Prostate gland (tissue), 2 donors: Measurements from ENCODE around the gene SLC4A1AP. TPM values are rescaled to one million over a fixed set of nuclear protein-coding genes. Genes with fewer than 3 reads are reported as not detected.

Experiments
- DNase-seq: peaks from one replicate; pipeline ENCODE4 v3.0.0-alpha.2; 2019; ENCODE audit warnings: low spot score
- H3K27ac ChIP-seq, 2 donors: fragments of 200-600 bp; sonication (generic); 2 replicates each; pipeline ENCODE4 v1.5.1; 2017 to 2019
- H3K27me3 ChIP-seq: fragments of 200-600 bp; sonication (generic); replicated peaks from 2 replicates; pipeline ENCODE4 v1.5.1; 2019; ENCODE audit not compliant: insufficient read depth
- H3K36me3 ChIP-seq, 2 donors: fragments of 200-600 bp; sonication (generic); 1 replicate in 1 of 2; 2 replicates in 1 of 2; pipeline versions ENCODE4 v1.5.1 to v1.8.1; 2017 to 2019
- H3K4me1 ChIP-seq: fragments of 200-600 bp; sonication (generic); replicated peaks from 2 replicates; pipeline ENCODE4 v1.5.1; 2019
- H3K4me3 ChIP-seq, 2 donors: fragments of 200-600 bp; sonication (generic); 2 replicates each; pipeline ENCODE4 v1.5.1; 2017 to 2019
- H3K9me3 ChIP-seq: fragments of 200-600 bp; sonication (generic); 2 replicates; pipeline ENCODE4 v1.5.1; 2017
- POLR2A ChIP-seq: fragments of 450-650 bp; IDR thresholded peaks from one replicate; pipeline ENCODE4 v1.6.1; 2016; ENCODE audit warnings: antibody characterized with exemption, mild to moderate bottlenecking
- POLR2AphosphoS5 ChIP-seq: sonication (generic); formaldehyde crosslinking; IDR thresholded peaks from one replicate; pipeline ENCODE4 v1.6.1; 2017; ENCODE audit warnings: antibody characterized with exemption
- WGBS: methylation state at CpG from one replicate; pipeline ENCODE4 v1.1.5; 2018; 5-methylcytosine and 5-hydroxymethylcytosine counted together
- intact Hi-C: fragments of 100-400 bp; cut with DNase I; formaldehyde crosslinking; loops from one replicate; pipeline ENCODE4 v1.14.2; 2022
- total RNA-seq, 2 donors: library from RNA; depleted of rRNA; stranded (reverse); fragments of >200 nt; gene quantifications; one replicate each; pipeline ENCODE4 v1.1.0, GENCODE V29; 2016
- TF ChIP-seq, protein P1 (sequence below), 4 experiments: fragments of 200-600 bp in 2 of 4; fragments of 450-650 bp in 2 of 4; sonication (generic) in 2 of 4; IDR thresholded peaks; 1 replicate in 3 of 4; 2 replicates in 1 of 4; pipeline ENCODE4 v1.5.1; 2016 to 2019; ENCODE audit warnings: antibody characterized with exemption in 4 of 4, mild to moderate bottlenecking in 2 of 4, moderate library complexity in 2 of 4

The SLC4A1AP gene, protein sequence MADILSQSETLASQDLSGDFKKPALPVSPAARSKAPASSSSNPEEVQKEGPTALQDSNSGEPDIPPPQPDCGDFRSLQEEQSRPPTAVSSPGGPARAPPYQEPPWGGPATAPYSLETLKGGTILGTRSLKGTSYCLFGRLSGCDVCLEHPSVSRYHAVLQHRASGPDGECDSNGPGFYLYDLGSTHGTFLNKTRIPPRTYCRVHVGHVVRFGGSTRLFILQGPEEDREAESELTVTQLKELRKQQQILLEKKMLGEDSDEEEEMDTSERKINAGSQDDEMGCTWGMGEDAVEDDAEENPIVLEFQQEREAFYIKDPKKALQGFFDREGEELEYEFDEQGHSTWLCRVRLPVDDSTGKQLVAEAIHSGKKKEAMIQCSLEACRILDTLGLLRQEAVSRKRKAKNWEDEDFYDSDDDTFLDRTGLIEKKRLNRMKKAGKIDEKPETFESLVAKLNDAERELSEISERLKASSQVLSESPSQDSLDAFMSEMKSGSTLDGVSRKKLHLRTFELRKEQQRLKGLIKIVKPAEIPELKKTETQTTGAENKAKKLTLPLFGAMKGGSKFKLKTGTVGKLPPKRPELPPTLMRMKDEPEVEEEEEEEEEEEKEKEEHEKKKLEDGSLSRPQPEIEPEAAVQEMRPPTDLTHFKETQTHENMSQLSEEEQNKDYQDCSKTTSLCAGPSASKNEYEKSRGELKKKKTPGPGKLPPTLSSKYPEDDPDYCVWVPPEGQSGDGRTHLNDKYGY
- 10 to 100 TPM; 19.8 to 37.9 TPM for total RNA-seq

DNA sequence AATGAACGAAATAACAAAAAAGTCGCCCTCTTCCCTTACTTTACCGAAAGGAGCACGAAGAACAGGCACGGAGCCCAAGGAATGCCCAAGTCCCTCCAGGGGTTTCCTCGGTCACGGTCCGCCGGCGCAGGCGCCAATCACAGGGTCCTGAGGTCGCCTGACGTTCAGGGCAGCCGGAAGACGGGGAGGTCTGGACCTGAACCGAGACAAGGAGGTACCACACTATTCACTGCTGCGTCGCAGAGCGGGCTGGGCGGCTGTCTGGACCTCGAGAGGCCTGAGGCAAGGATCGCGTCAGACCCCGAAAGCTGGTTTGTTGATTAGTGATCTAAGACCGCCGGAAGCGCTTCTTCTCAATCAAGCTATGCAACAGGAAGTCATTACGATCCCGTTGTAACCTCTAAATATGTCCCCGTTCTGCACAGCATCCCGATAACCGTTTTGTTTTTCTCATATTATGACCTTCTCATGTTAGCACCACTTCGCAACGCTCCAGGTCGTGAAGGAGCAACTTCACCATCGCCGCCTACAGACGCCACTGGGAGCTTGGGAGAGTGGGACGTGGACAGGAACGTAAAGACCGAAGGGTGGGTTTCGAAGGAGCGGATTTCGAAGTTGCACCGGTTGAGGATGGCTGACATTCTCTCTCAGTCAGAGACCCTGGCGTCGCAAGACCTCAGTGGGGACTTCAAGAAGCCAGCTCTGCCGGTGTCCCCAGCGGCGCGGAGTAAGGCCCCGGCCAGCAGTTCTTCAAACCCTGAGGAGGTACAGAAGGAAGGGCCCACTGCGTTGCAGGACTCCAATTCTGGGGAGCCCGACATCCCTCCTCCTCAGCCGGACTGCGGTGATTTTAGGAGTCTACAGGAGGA, at the start of gene SLC4A1AP, which contains the start of gene SUPT7L:
TSS of gene SLC4A1AP (plus strand) at position 605 of the 869 bp plus-strand sequence. CDS start at position 631, 26 bp downstream.
TSS of gene SUPT7L (minus strand) at position 330 of the 869 bp plus-strand sequence. CDS start 1,422 bp downstream, outside the sequence.
- under 1% methylated on average over 52 of the region's 56 CpGs for WGBS
- no peaks in the 10 kb centered on the region for H3K27me3 ChIP-seq
- peak; percentile 60 for DNase-seq
- H3K27ac ChIP-seq = peak within 1 kb of the TSS; percentile 86 to 93
- peaks cover 0 to under 1% of the 10 kb centered on the region in 2 donors for H3K36me3 ChIP-seq
- H3K4me3 ChIP-seq = peak within 1 kb of the TSS; percentile 66 to 90
- intact Hi-C loops = no loop called here
- H3K4me1 ChIP-seq = peaks cover 6% of the 10 kb centered on the region
- no peaks in the 10 kb centered on the region for H3K9me3 ChIP-seq
- TF ChIP-seq POLR2AphosphoS5 = peak; percentile 91
- TF ChIP-seq, protein P1, sequence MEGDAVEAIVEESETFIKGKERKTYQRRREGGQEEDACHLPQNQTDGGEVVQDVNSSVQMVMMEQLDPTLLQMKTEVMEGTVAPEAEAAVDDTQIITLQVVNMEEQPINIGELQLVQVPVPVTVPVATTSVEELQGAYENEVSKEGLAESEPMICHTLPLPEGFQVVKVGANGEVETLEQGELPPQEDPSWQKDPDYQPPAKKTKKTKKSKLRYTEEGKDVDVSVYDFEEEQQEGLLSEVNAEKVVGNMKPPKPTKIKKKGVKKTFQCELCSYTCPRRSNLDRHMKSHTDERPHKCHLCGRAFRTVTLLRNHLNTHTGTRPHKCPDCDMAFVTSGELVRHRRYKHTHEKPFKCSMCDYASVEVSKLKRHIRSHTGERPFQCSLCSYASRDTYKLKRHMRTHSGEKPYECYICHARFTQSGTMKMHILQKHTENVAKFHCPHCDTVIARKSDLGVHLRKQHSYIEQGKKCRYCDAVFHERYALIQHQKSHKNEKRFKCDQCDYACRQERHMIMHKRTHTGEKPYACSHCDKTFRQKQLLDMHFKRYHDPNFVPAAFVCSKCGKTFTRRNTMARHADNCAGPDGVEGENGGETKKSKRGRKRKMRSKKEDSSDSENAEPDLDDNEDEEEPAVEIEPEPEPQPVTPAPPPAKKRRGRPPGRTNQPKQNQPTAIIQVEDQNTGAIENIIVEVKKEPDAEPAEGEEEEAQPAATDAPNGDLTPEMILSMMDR (IDR thresholded peaks at IDR 0.05) = peak in 1 of 4 experiments; percentile 8
- peak; percentile 20 for TF ChIP-seq POLR2A

DNA sequence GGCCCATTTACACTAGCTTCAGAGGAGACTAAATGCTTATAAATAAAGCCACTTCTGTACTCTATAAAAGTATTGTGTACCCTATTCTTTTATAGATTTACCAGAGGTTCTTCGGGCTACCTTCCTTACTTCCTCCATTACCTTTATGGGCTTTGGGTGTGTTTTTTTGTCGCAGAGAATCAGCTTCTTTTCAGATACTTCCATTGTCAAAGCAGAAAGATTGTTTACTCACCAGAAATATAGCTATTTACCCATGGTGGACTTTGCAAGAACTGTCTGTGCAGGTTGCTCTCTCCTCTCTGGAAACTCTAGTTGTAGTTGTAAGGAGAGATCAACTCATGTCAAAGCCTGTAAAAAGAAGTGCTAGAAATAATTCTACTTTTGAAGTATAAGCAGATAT, 49.7 kb upstream of the SLC4A1AP start:
- no peaks in the 10 kb centered on the region for H3K4me1 ChIP-seq
- no peaks in the 10 kb centered on the region for H3K9me3 ChIP-seq
- intact Hi-C loops = no loop called here
- H3K27ac ChIP-seq = no peak overlapping the region
- no peak overlapping the region for H3K4me3 ChIP-seq
- TF ChIP-seq POLR2A = no peak
- peak; percentile 83 for TF ChIP-seq POLR2AphosphoS5
- TF ChIP-seq, protein P1 (IDR thresholded peaks at IDR 0.05) = no peak
- 39% methylated on average over 2 of the region's 2 CpGs for WGBS
- no peaks in the 10 kb centered on the region for H3K27me3 ChIP-seq
- H3K36me3 ChIP-seq = no peaks in the 10 kb centered on the region
- DNase-seq = peak; percentile 11

DNA sequence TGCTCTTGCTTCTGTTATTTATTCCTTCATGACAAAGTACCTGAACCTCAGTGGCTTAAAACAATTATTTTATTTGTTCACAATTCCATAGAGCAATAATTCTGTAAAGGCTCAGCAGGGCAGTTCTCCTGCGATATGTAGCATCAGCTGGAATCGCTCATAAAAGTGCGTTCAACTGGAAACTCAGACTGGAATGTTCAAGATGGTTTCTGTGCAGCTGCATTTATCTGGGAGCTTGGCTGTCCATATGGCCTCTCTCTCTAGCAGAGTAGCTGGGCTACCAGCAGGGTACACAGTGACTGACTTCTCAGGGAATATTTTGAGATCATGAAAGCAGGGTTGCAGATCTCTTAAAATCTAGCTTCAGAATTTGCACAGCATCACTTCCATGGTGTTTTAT, 48.4 kb upstream of the SLC4A1AP start:
- Histone ChIP-seq H3K27ac (no peak overlapping the region), H3K27me3 (no peaks in the 10 kb centered on the region), H3K4me3 (no peak overlapping the region), H3K4me1 (no peaks in the 10 kb centered on the region), H3K36me3 (no peaks in the 10 kb centered on the region), H3K9me3 (no peaks in the 10 kb centered on the region)
- WGBS = 96% methylated on average over 3 of the region's 3 CpGs
- no peak for DNase-seq
- intact Hi-C loops = no loop called here
- TF ChIP-seq POLR2AphosphoS5 = no peak
- TF ChIP-seq, protein P1 (IDR thresholded peaks at IDR 0.05) = no peak
- TF ChIP-seq POLR2A = no peak

DNA sequence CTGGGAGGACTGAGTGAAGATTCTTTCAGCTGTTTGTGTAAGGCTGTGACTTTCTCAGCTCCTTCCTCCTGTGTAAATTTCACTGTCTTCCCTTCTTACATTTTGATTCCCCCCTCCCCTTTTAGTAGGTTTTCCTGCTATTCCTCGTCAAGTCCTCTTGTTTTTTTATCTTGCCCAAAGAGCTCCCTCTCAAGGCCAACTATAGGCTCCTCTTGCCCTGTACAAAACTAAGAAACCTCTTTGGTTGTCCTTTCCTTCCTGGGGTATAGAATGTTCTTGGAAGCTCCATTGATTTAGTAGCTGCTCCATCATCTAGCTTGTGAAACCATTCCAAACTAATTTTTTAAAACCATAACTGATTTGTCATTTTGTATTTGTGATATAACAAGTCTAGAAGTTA, 42.2 kb upstream of the SLC4A1AP start:
- H3K27me3 ChIP-seq = no peaks in the 10 kb centered on the region
- no peak for TF ChIP-seq POLR2A
- TF ChIP-seq POLR2AphosphoS5 = no peak
- TF ChIP-seq, protein P1 (IDR thresholded peaks at IDR 0.05) = no peak
- no peak for DNase-seq
- intact Hi-C loops = no loop called here
- no peak overlapping the region for H3K4me3 ChIP-seq
- H3K36me3 ChIP-seq = no peaks in the 10 kb centered on the region
- no peaks in the 10 kb centered on the region for H3K9me3 ChIP-seq
- H3K4me1 ChIP-seq = no peaks in the 10 kb centered on the region
- H3K27ac ChIP-seq = no peak overlapping the region
- WGBS = 68% methylated on average over 1 of the region's 1 CpG
